Memory B cell (primary cell): ENCODE measurements around the gene TRIM28.
"Not testable (repeated sequence)": the region's sequence is repeated elsewhere in the genome, so short reads cannot be mapped to it uniquely, and the experiment has no call there.

Experiments
- ATAC-seq: fragments of 150-1000 bp; cut with Tn5 transposase; 2 replicates; pipeline ENCODE4 v1.10.0; 2021; ENCODE audit warnings: low read depth, mild to moderate bottlenecking, moderate library complexity
- DNase-seq, 2 donors: peaks; one replicate each; pipeline ENCODE4 v3.0.0; 2022; ENCODE audit warnings: low spot score in 2 of 2
- H3K27ac Mint-ChIP-seq: one replicate; pipeline ENCODE4 v1.8.0; 2022; ENCODE audit warnings: mild to moderate bottlenecking, moderate library complexity, mixed read lengths
- H3K27me3 Mint-ChIP-seq: one replicate; pipeline ENCODE4 v1.8.0; 2022; ENCODE audit warnings: mixed read lengths
- H3K36me3 Mint-ChIP-seq: one replicate; pipeline ENCODE4 v1.8.0; 2022; ENCODE audit warnings: mild to moderate bottlenecking, mixed read lengths
- H3K4me1 Mint-ChIP-seq: one replicate; pipeline ENCODE4 v1.8.0; 2022; ENCODE audit warnings: mixed read lengths
- H3K4me3 Mint-ChIP-seq: one replicate; pipeline ENCODE4 v1.8.0; 2022; ENCODE audit warnings: mild to moderate bottlenecking, moderate library complexity, mixed read lengths
- H3K9me3 Mint-ChIP-seq: one replicate; pipeline ENCODE4 v1.8.0; 2022; ENCODE audit warnings: mixed read lengths

The TRIM28 gene

GRCh38 chr19:58569943-58570670, 26.2 kb downstream of the TRIM28 start:
- no peak overlapping the region for H3K27ac Mint-ChIP-seq
- no peaks in the 10 kb centered on the region for H3K27me3 Mint-ChIP-seq
- peaks cover 17% of the 10 kb centered on the region for H3K4me1 Mint-ChIP-seq
- DNase-seq (no peak), ATAC-seq (no peak)
- H3K9me3 Mint-ChIP-seq: peaks cover 2% of the 10 kb centered on the region
- H3K4me3 Mint-ChIP-seq: no peak overlapping the region
- H3K36me3 Mint-ChIP-seq: peaks cover 13% of the 10 kb centered on the region

GRCh38 chr19:58570770-58571574, 27.1 kb downstream of the TRIM28 start:
- Mint-ChIP-seq H3K4me1 (peaks cover 19% of the 10 kb centered on the region), H3K27me3 (no peaks in the 10 kb centered on the region), H3K9me3 (peaks cover 2% of the 10 kb centered on the region), H3K36me3 (peaks cover 13% of the 10 kb centered on the region), H3K27ac (no peak overlapping the region), H3K4me3 (no peak overlapping the region)
- no peak for ATAC-seq
- DNase-seq: peak in 1 of 2 donors; percentile 12

DNA sequence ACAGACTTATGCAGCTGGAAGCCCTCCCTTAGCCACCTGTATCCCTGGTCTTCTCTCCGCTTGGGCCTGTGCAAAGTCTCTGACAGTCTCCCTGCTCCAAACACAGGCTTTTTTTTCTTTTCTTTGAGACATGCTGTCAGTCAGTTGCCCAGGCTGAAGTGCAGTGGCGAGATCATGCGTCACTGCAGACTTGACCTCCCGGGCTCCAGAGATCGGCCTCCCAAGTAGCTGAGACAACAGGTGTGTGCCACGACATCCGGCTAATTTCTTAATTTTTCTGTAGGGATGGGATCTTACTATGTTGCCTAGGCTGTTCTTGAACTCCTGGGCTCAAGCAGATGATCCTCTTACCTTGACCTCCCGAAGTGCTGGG, 27.7 kb downstream of the TRIM28 start:
- Mint-ChIP-seq H3K27me3 (no peaks in the 10 kb centered on the region), H3K36me3 (peaks cover 13% of the 10 kb centered on the region), H3K4me3 (no peak overlapping the region), H3K4me1 (peaks cover 22% of the 10 kb centered on the region), H3K27ac (no peak overlapping the region), H3K9me3 (peaks cover 2% of the 10 kb centered on the region)
- ATAC-seq (no peak), DNase-seq (no peak)

- H3K4me3 Mint-ChIP-seq: peak overlapping the region; percentile 98
- no peak for ATAC-seq
- H3K27ac Mint-ChIP-seq: peak overlapping the region; percentile 99
- H3K9me3 Mint-ChIP-seq: peaks cover 2% of the 10 kb centered on the region
- no peak for DNase-seq
- no peaks in the 10 kb centered on the region for H3K27me3 Mint-ChIP-seq
- peaks cover 13% of the 10 kb centered on the region for H3K36me3 Mint-ChIP-seq
- peaks cover 22% of the 10 kb centered on the region for H3K4me1 Mint-ChIP-seq
Observed at GRCh38 chr19:58572026-58572817, 28.4 kb downstream of the TRIM28 start.

- Mint-ChIP-seq H3K36me3 (peaks cover 13% of the 10 kb centered on the region), H3K4me3 (peak within 1 kb of the TSS; percentile 98), H3K27me3 (no peaks in the 10 kb centered on the region), H3K9me3 (peaks cover 2% of the 10 kb centered on the region), H3K27ac (peak within 1 kb of the TSS; percentile 99), H3K4me1 (peaks cover 24% of the 10 kb centered on the region)
- peak; percentile 67 for ATAC-seq
- peak; percentile 99 for DNase-seq
Observed at GRCh38 chr19:58572818-58573657, 29.2 kb downstream of the TRIM28 start, which contains the start of gene MZF1. MZF1 (minus strand) TSS chr19:58573335; CDS start chr19:58571389, 1,946 bp downstream.

DNA sequence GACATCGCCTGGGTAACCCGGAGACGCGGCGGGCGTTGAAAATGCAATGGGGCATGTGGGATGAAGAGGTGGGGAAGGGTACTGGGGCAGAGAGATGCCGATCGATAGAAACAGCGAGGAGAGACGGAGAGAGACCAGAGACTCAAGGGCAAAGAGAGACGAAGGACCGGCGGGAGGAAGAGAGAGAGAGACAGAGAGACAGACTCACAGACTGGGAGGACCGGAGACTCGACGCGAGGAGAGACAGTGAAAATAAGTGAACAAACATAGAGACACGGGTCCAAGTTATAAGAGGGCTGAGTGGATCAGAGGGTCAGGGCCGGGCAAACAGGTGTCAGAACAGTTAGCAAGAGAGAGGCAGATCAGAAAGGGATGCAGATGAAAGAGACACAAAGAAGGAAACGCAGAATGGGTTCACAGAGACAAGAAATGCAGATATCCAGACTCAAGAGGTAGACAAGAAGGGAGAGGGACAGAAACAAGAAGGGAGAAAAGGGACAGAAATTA, 29.8 kb downstream of the TRIM28 start:
- H3K9me3 Mint-ChIP-seq: peaks cover 2% of the 10 kb centered on the region
- H3K4me3 Mint-ChIP-seq: peak overlapping the region; percentile 98
- ATAC-seq (no peak), DNase-seq (no peak)
- peak overlapping the region; percentile 99 for H3K27ac Mint-ChIP-seq
- H3K27me3 Mint-ChIP-seq: no peaks in the 10 kb centered on the region
- peaks cover 7% of the 10 kb centered on the region for H3K36me3 Mint-ChIP-seq
- peaks cover 29% of the 10 kb centered on the region for H3K4me1 Mint-ChIP-seq

DNA sequence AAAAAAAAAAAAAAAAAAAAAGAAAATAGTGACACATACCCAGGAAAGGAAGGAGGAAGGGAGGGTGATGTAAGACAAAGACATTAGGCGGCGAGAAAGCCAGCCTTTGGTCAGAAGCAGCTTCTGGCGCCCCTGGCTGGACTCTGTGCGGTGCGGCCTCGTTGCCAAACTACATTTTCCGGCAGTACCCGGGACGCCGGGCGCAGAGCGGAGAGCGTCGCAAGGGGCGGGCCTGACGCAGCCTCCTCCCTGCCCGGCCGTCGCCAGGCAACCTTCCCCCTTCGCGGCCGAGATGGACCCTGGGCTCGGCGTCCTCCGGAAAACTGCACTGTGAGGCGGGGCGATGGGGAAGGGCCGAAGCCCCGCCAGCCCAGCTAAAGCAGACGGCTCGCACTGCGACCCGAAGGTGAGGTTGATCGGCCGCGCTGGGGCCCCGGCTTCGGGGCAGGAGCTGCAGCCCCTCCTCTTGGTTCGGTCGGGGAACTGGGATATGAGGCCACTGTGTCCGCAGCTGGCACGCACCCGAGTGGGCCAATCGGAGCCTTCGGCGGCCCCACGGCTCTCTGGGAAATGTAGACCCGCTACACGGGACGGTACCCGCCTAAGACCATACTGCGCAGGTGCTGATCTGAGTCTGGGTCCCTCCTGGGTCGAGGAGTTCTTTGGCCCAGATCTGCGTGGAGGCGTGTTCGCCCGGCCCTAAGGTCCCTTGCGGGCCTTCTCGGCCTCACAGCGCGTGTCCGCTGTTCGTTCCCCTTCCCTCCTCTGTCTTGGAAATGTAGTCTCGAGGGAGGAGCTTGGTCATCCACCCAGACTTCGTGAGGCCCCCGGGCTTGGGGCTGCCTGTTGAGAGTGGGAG, 31.5 kb downstream of the TRIM28 start:
- peaks cover 2% of the 10 kb centered on the region for H3K9me3 Mint-ChIP-seq
- H3K27me3 Mint-ChIP-seq: no peaks in the 10 kb centered on the region
- peaks cover 37% of the 10 kb centered on the region for H3K4me1 Mint-ChIP-seq
- H3K36me3 Mint-ChIP-seq: peaks cover 3% of the 10 kb centered on the region
- H3K4me3 Mint-ChIP-seq: peak overlapping the region; percentile 91
- DNase-seq: peak; percentile 66 to 75
- peak overlapping the region; percentile 99 for H3K27ac Mint-ChIP-seq
- peak; percentile 37 for ATAC-seq

GRCh38 chr19:58577581-58577980, 33.7 kb downstream of the TRIM28 start:
- Mint-ChIP-seq H3K4me1 (peaks cover 35% of the 10 kb centered on the region), H3K27ac (peak overlapping the region; percentile 31)
- H3K27me3 Mint-ChIP-seq, ATAC-seq, DNase-seq, H3K36me3 Mint-ChIP-seq, H3K9me3 Mint-ChIP-seq, H3K4me3 Mint-ChIP-seq: not testable (repeated sequence)

- ATAC-seq: no peak
- Mint-ChIP-seq H3K36me3 (peaks cover 12% of the 10 kb centered on the region), H3K27ac (peak overlapping the region; percentile 63), H3K4me3 (no peak overlapping the region), H3K9me3 (peaks cover 2% of the 10 kb centered on the region), H3K27me3 (no peaks in the 10 kb centered on the region), H3K4me1 (peaks cover 35% of the 10 kb centered on the region)
- no peak for DNase-seq
Observed at GRCh38 chr19:58578012-58578925, 34.4 kb downstream of the TRIM28 start.

GRCh38 chr19:58579473-58580142, 35.7 kb downstream of the TRIM28 start:
- peaks cover 27% of the 10 kb centered on the region for H3K4me1 Mint-ChIP-seq
- H3K9me3 Mint-ChIP-seq: no peaks in the 10 kb centered on the region
- H3K27ac Mint-ChIP-seq: peak overlapping the region; percentile 63
- peaks cover 12% of the 10 kb centered on the region for H3K36me3 Mint-ChIP-seq
- DNase-seq (no peak), ATAC-seq (no peak)
- H3K27me3 Mint-ChIP-seq: no peaks in the 10 kb centered on the region
- H3K4me3 Mint-ChIP-seq: no peak overlapping the region
